H1 (cell line): Measurements from ENCODE around the gene TCEA3. TPM values are rescaled to one million over a fixed set of nuclear protein-coding genes. Genes with fewer than 3 reads are reported as not detected.

Source experiments
- CTCF ChIA-PET: fragments of 300-600 bp; sonication (Branson Sonifier 250); formaldehyde crosslinking; loops from one replicate; lab custom pipeline; 2021; ENCODE audit not compliant: partially characterized antibody; lab: Charles Lee
- POLR2A ChIA-PET: fragments of 300-600 bp; sonication (Branson Sonifier 250); formaldehyde crosslinking; loops from one replicate; lab custom pipeline; 2021; ENCODE audit warnings: inconsistent platforms; ENCODE audit not compliant: partially characterized antibody; lab: Charles Lee
- DNase-seq, 2 experiments: peaks; one replicate each; pipeline versions ENCODE4 v3.0.0 to v3.0.0-alpha.2; 2010 to 2022; ENCODE audit warnings: low spot score in 2 of 2, low read depth in 1 of 2, mixed read lengths in 1 of 2
- FAIRE-seq: peaks from 2 replicates; lab custom pipeline; 2011; peaks lifted over from hg19 to GRCh38; lab: Jason Lieb, UNC
- H2AFZ ChIP-seq: 2 replicates; pipeline ENCODE4 v1.8.1; 2012; ENCODE audit warnings: low read length, inconsistent platforms
- H2AK5ac ChIP-seq: 2 replicates; pipeline ENCODE4 v1.6.1; 2013; ENCODE audit warnings: low read depth, low read length
- H2BK120ac ChIP-seq: replicated peaks from 2 replicates; pipeline ENCODE3; 2013; ENCODE audit warnings: low read depth, low read length, inconsistent platforms
- H2BK12ac ChIP-seq: 2 replicates; pipeline ENCODE4 v1.6.1; 2013; ENCODE audit warnings: low read depth, low read length
- H2BK15ac ChIP-seq: 2 replicates; pipeline ENCODE4 v1.6.1; 2013; ENCODE audit warnings: low read length
- H2BK20ac ChIP-seq: 2 replicates; pipeline ENCODE4 v1.6.1; 2013; ENCODE audit warnings: low read length
- H2BK5ac ChIP-seq: 2 replicates; pipeline ENCODE4 v1.6.1; 2013; ENCODE audit warnings: low read depth, low read length
- H3K14ac ChIP-seq: 2 replicates; pipeline ENCODE4 v1.6.1; 2013; ENCODE audit warnings: inconsistent platforms; ENCODE audit not compliant: insufficient read length
- H3K18ac ChIP-seq: 2 replicates; pipeline ENCODE4 v1.6.1; 2013; ENCODE audit warnings: low read length; ENCODE audit errors: extremely low read depth
- H3K23ac ChIP-seq: 2 replicates; pipeline ENCODE4 v1.6.1; 2013; ENCODE audit warnings: inconsistent platforms; ENCODE audit not compliant: insufficient read length
- H3K23me2 ChIP-seq: 2 replicates; pipeline ENCODE4 v1.6.1; 2013; ENCODE audit warnings: low read depth, low read length
- H3K27ac ChIP-seq: 2 replicates; pipeline ENCODE4 v1.6.1; 2011; ENCODE audit warnings: low read depth, low read length, inconsistent platforms
- H3K27me3 ChIP-seq, 4 experiments: replicated peaks in 1 of 4; 1 replicate in 1 of 4; 2 replicates in 3 of 4; pipeline versions ENCODE4 v1.6.1 to v1.8.1; 2011 to 2013; ENCODE audit warnings: low read length in 3 of 4, mild to moderate bottlenecking in 3 of 4, inconsistent platforms in 2 of 4, mixed read lengths in 2 of 4, moderate library complexity in 1 of 4; ENCODE audit not compliant: control insufficient read depth in 3 of 4, insufficient read depth in 3 of 4; ENCODE audit errors: extremely low read depth in 1 of 4
- H3K36me3 ChIP-seq, 4 experiments: 2 replicates each; pipeline versions ENCODE4 v1.6.1 to v1.8.1; 2011 to 2013; ENCODE audit warnings: mild to moderate bottlenecking in 4 of 4, low read length in 3 of 4, moderate library complexity in 2 of 4, control low read depth in 1 of 4, inconsistent platforms in 1 of 4; ENCODE audit not compliant: insufficient read depth in 4 of 4, control insufficient read depth in 2 of 4
- H3K4ac ChIP-seq: replicated peaks from 2 replicates; pipeline ENCODE3; 2013; ENCODE audit warnings: low read length, low read depth, mixed read lengths, inconsistent platforms; ENCODE audit not compliant: insufficient read length
- H3K4me1 ChIP-seq, 4 experiments: replicated peaks in 1 of 4; 1 replicate in 1 of 4; 2 replicates in 3 of 4; pipeline versions ENCODE4 v1.6.1 to v1.8.1; 2011 to 2013; ENCODE audit warnings: low read length in 3 of 4, inconsistent platforms in 2 of 4, mixed read lengths in 1 of 4; ENCODE audit not compliant: insufficient read depth in 4 of 4, control insufficient read depth in 3 of 4
- H3K4me2 ChIP-seq, 2 experiments: 2 replicates each; pipeline versions ENCODE4 v1.6.1 to v1.8.1; 2011 to 2013; ENCODE audit warnings: low read depth in 2 of 2, low read length in 2 of 2, control low read depth in 1 of 2, inconsistent platforms in 1 of 2, mild to moderate bottlenecking in 1 of 2; ENCODE audit not compliant: insufficient read depth in 1 of 2
- H3K4me3 ChIP-seq, 4 experiments: fragments of 200-600, 300-600 bp in 1 of 4; sonication (generic), shearing (Covaris generic), sonication (Bioruptor Twin) in 1 of 4; 2 replicates each; pipeline versions ENCODE4 v1.5.1 to v1.8.1; 2011 to 2016; ENCODE audit warnings: low read length in 4 of 4, low read depth in 3 of 4, control low read depth in 2 of 4, inconsistent platforms in 2 of 4, mild to moderate bottlenecking in 2 of 4, mixed read lengths in 1 of 4, moderate library complexity in 1 of 4; ENCODE audit not compliant: insufficient read depth in 2 of 4; ENCODE audit errors: extremely low read depth in 1 of 4
- H3K56ac ChIP-seq: replicated peaks from 2 replicates; pipeline ENCODE3; 2013; ENCODE audit warnings: low read depth, mild to moderate bottlenecking, mixed read lengths, low read length, inconsistent platforms; ENCODE audit not compliant: insufficient read length
- H3K79me1 ChIP-seq: 2 replicates; pipeline ENCODE4 v1.6.1; 2013; ENCODE audit warnings: low read depth, low read length, control low read depth
- H3K79me2 ChIP-seq, 2 experiments: 2 replicates each; pipeline versions ENCODE4 v1.6.1 to v1.8.1; 2012 to 2013; ENCODE audit warnings: low read length in 2 of 2, mild to moderate bottlenecking in 2 of 2, inconsistent platforms in 1 of 2; ENCODE audit not compliant: insufficient read depth in 2 of 2, control insufficient read depth in 1 of 2
- H3K9ac ChIP-seq, 4 experiments: replicated peaks in 1 of 4; 1 replicate in 1 of 4; 2 replicates in 3 of 4; pipeline versions ENCODE4 v1.6.1 to v1.8.1; 2011 to 2013; ENCODE audit warnings: low read depth in 3 of 4, low read length in 3 of 4, control low read depth in 2 of 4, mild to moderate bottlenecking in 2 of 4, moderate library complexity in 2 of 4, inconsistent platforms in 1 of 4; ENCODE audit errors: extremely low read depth in 1 of 4
- H3K9me3 ChIP-seq, 2 experiments: 2 replicates each; pipeline versions ENCODE4 v1.6.1 to v1.8.1; 2012 to 2013; ENCODE audit warnings: mild to moderate bottlenecking in 2 of 2, moderate library complexity in 2 of 2, control low read depth in 1 of 2, inconsistent platforms in 1 of 2, low read depth in 1 of 2, low read length in 1 of 2, mixed read lengths in 1 of 2; ENCODE audit not compliant: insufficient read depth in 2 of 2
- H4K20me1 ChIP-seq, 2 experiments: replicated peaks in 1 of 2; 2 replicates each; pipeline versions ENCODE3 to v1.8.1; 2011 to 2013; ENCODE audit warnings: inconsistent platforms in 2 of 2, low read length in 2 of 2, mild to moderate bottlenecking in 1 of 2; ENCODE audit not compliant: insufficient read depth in 2 of 2, control insufficient read depth in 1 of 2
- H4K5ac ChIP-seq: 2 replicates; pipeline ENCODE4 v1.6.1; 2013; ENCODE audit warnings: low read length, low read depth, mixed read lengths, inconsistent platforms; ENCODE audit not compliant: insufficient read length
- H4K8ac ChIP-seq: 2 replicates; pipeline ENCODE4 v1.8.0; 2013; ENCODE audit warnings: mild to moderate bottlenecking, moderate library complexity, low read length, inconsistent platforms; ENCODE audit not compliant: insufficient read depth; ENCODE audit errors: extremely low read depth
- H4K91ac ChIP-seq: replicated peaks from 2 replicates; pipeline ENCODE3; 2013; ENCODE audit warnings: low read length, mixed read lengths, inconsistent platforms; ENCODE audit not compliant: insufficient read length
- SUZ12 ChIP-seq: fragments of 200-600 bp; sonication (generic); IDR thresholded peaks from 2 replicates; pipeline ENCODE4 v1.6.1; 2012; ENCODE audit warnings: mild to moderate bottlenecking, inconsistent platforms, low read length, moderate library complexity, mixed read lengths
- WGBS, 2 experiments: shearing (Covaris generic) in 1 of 2; methylation state at CpG; one replicate each; pipeline versions ENCODE4 v1.1.6 to v1.1.7; 2013 to 2015; ENCODE audit warnings: low lambda C conversion rate in 2 of 2, mixed read lengths in 2 of 2, inconsistent platforms in 1 of 2, low coverage in 1 of 2, missing lambda C conversion rate in 1 of 2; ENCODE audit not compliant: insufficient replicate concordance in 2 of 2, insufficient coverage in 1 of 2, insufficient read length in 1 of 2; ENCODE audit errors: extremely low coverage in 1 of 2, missing lambda C conversion rate in 1 of 2; 5-methylcytosine and 5-hydroxymethylcytosine counted together
- polyA plus RNA-seq, 7 experiments: library from polyadenylated mRNA; depleted of rRNA in 3 of 7; stranded (reverse) in 5 of 7; unstranded in 2 of 7; fragments of >200 nt in 5 of 7; fragments of 200-250 nt in 2 of 7; gene quantifications; 1 replicate in 5 of 7; 2 replicates in 1 of 7; 4 replicates in 1 of 7; pipeline versions ENCODE4 v1.2.1 to v1.2.3, GENCODE V29; 2011 to 2013; ENCODE audit warnings: missing spikeins in 2 of 7, mixed read lengths in 2 of 7
- total RNA-seq: library from RNA; stranded (reverse); fragmentation: NEBNext Ultra II Directional; extraction: Animal tissue kit (Norgen Biotek cat#: 25700); gene quantifications from 2 replicates; pipeline ENCODE4 v1.2.1, GENCODE V29; 2021

Gene TCEA3
- total and polyA plus RNA-seq, 2 of the 8 experiments (the other 6 are each of a cell fraction or from before 2014, with no cell fraction given), result 0.08 TPM; not detected in 1

DNA sequence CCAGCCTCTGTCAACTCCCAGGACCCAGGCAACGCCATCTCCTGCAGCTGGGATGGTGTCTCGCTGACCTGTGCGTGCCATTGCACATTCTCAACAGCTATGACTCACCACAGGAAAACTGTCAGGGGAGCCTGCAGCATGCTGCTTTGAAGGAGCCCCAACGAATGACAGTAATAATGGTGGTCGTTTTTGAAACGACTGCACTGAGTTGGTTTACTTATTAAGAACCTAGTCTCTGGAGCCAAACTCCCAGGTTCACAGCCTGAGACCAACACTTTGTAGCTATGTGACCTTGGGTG lies 21.6 kb downstream of the TCEA3 start:
- ChIA-PET CTCF (interaction anchor here (0.7 to 3.7 kb wide), 17 partner anchors 9 to 296 kb away, joined by 3 to 44 read pairs (median 8); partner anchors contain the start of genes HNRNPR, TCEA3 and ZNF436), POLR2A (interaction anchor here (1.2 to 1.7 kb wide), 2 partner anchors 13 to 59 kb away, joined by 3 to 4 read pairs; partner anchors contain the start of gene HNRNPR)
- no peak overlapping the region for H3K18ac ChIP-seq
- H3K9me3 ChIP-seq, result no peaks in the 10 kb centered on the region
- H2BK120ac ChIP-seq, result no peak overlapping the region
- H2BK15ac ChIP-seq, result no peak overlapping the region
- no peaks in the 10 kb centered on the region for H3K79me2 ChIP-seq
- no peak overlapping the region for H4K5ac ChIP-seq
- peaks cover 0 to 3% of the 10 kb centered on the region in 2 experiments for H4K20me1 ChIP-seq
- no peak overlapping the region for H4K91ac ChIP-seq
- no peak for TF ChIP-seq SUZ12
- FAIRE-seq, result no peak
- WGBS, 2 experiments, result 72% methylated on average over 6 of the region's 6 CpGs; no CpG with 5 or more reads in 1 of the 2 experiments
- no peak overlapping the region for H3K23ac ChIP-seq
- no peak overlapping the region for H2AFZ ChIP-seq
- H3K36me3 ChIP-seq, result no peaks in the 10 kb centered on the region
- peaks cover 0 to 4% (median 2%) of the 10 kb centered on the region in 4 experiments; a peak in 2 of 7 replicates for H3K4me1 ChIP-seq
- no peaks in the 10 kb centered on the region for H3K79me1 ChIP-seq
- no peak overlapping the region for H2AK5ac ChIP-seq
- no peak overlapping the region for H4K8ac ChIP-seq
- H3K56ac ChIP-seq, result no peak overlapping the region
- H3K4ac ChIP-seq, result no peak overlapping the region
- no peak overlapping the region for H3K4me3 ChIP-seq
- H3K9ac ChIP-seq, result no peak overlapping the region
- no peak for DNase-seq
- H3K23me2 ChIP-seq, result no peaks in the 10 kb centered on the region
- peaks cover 20 to 96% (median 58%) of the 10 kb centered on the region in 4 experiments for H3K27me3 ChIP-seq
- no peak overlapping the region for H3K27ac ChIP-seq
- H3K4me2 ChIP-seq, result no peak overlapping the region
- no peak overlapping the region for H3K14ac ChIP-seq
- no peak overlapping the region for H2BK12ac ChIP-seq
- H2BK20ac ChIP-seq, result no peak overlapping the region
- H2BK5ac ChIP-seq, result no peak overlapping the region
